ENCODE results near the gene RIC3. TPM values are rescaled to one million over a fixed set of nuclear protein-coding genes. Genes with fewer than 3 reads are reported as not detected.

Gene RIC3
- total RNA-seq, 4 donors from 2014 or later: 3.3 to 43.0 (median 12.5) TPM

- TF ChIP-seq, protein P1, sequence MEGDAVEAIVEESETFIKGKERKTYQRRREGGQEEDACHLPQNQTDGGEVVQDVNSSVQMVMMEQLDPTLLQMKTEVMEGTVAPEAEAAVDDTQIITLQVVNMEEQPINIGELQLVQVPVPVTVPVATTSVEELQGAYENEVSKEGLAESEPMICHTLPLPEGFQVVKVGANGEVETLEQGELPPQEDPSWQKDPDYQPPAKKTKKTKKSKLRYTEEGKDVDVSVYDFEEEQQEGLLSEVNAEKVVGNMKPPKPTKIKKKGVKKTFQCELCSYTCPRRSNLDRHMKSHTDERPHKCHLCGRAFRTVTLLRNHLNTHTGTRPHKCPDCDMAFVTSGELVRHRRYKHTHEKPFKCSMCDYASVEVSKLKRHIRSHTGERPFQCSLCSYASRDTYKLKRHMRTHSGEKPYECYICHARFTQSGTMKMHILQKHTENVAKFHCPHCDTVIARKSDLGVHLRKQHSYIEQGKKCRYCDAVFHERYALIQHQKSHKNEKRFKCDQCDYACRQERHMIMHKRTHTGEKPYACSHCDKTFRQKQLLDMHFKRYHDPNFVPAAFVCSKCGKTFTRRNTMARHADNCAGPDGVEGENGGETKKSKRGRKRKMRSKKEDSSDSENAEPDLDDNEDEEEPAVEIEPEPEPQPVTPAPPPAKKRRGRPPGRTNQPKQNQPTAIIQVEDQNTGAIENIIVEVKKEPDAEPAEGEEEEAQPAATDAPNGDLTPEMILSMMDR (IDR thresholded peaks at IDR 0.05): no peak
- TF ChIP-seq POLR2AphosphoS5 (IDR thresholded peaks at IDR 0.05): no peak
- no peak for TF ChIP-seq EP300 (IDR thresholded peaks at IDR 0.05; ENCODE audit: low read depth)
- TF ChIP-seq POLR2A (IDR thresholded peaks at IDR 0.05): no peak
- Histone ChIP-seq H3K9me3 (no peaks in the 10 kb centered on the region), H3K4me3 (no peak overlapping the region), H3K27ac (no peak overlapping the region), H3K27me3 (peaks cover 6% of the 10 kb centered on the region), H3K4me1 (no peaks in the 10 kb centered on the region), H3K36me3 (no peaks in the 10 kb centered on the region)
- intact Hi-C loops (cut with DNase I; ENCODE audit: low total_unique reads): no loop called here
- in situ Hi-C loops (cut with MboI; ENCODE audit: low pct_ligation_motif_present in 1 of 4, low pct_unique_long_range_greater_than_20kb in 1 of 4, low sequenced_read_pairs in 3 of 4): no loop called here
- 60 to 96% methylated on average over 1 to 2 of the region's 2 CpGs for WGBS, 2 donors (ENCODE audit: low coverage in 1 of 2)
- DNase-seq: no peak
Measured at GRCh38 chr11:8186429-8186828, 17.6 kb upstream of the RIC3 start.

- H3K4me3 ChIP-seq: no peak overlapping the region
- H3K36me3 ChIP-seq: no peaks in the 10 kb centered on the region
- intact Hi-C loops (cut with DNase I; ENCODE audit: low total_unique reads): no loop called here
- H3K27ac ChIP-seq: no peak overlapping the region
- TF ChIP-seq EP300 (IDR thresholded peaks at IDR 0.05; ENCODE audit: low read depth): no peak
- TF ChIP-seq POLR2A (IDR thresholded peaks at IDR 0.05): no peak
- TF ChIP-seq, protein P1 (IDR thresholded peaks at IDR 0.05): no peak
- TF ChIP-seq POLR2AphosphoS5 (IDR thresholded peaks at IDR 0.05): no peak
- in situ Hi-C loops (cut with MboI; ENCODE audit: low pct_ligation_motif_present in 1 of 4, low pct_unique_long_range_greater_than_20kb in 1 of 4, low sequenced_read_pairs in 3 of 4): no loop called here
- DNase-seq: no peak
- WGBS, 2 donors (ENCODE audit: low coverage in 1 of 2): 72% methylated on average over 5 of the region's 5 CpGs
- H3K27me3 ChIP-seq: peaks cover 6% of the 10 kb centered on the region
- H3K4me1 ChIP-seq: no peaks in the 10 kb centered on the region
- H3K9me3 ChIP-seq: no peaks in the 10 kb centered on the region
Measured at GRCh38 chr11:8183111-8183510, 14.3 kb upstream of the RIC3 start.

GRCh38 chr11:8180469-8180868 lies 11.6 kb upstream of the RIC3 start:
- no peaks in the 10 kb centered on the region for H3K27me3 ChIP-seq
- no peaks in the 10 kb centered on the region for H3K36me3 ChIP-seq
- no peak overlapping the region for H3K4me3 ChIP-seq
- WGBS, 2 donors (ENCODE audit: low coverage in 1 of 2): 67 to 86% methylated on average over 1 to 4 of the region's 4 CpGs
- no peaks in the 10 kb centered on the region for H3K4me1 ChIP-seq
- in situ Hi-C loops (cut with MboI; ENCODE audit: low pct_ligation_motif_present in 1 of 4, low pct_unique_long_range_greater_than_20kb in 1 of 4, low sequenced_read_pairs in 3 of 4): no loop called here
- intact Hi-C loops (cut with DNase I; ENCODE audit: low total_unique reads): no loop called here
- DNase-seq: no peak
- H3K27ac ChIP-seq: no peak overlapping the region
- H3K9me3 ChIP-seq: no peaks in the 10 kb centered on the region
- TF ChIP-seq POLR2A (IDR thresholded peaks at IDR 0.05) (no peak), EP300 (IDR thresholded peaks at IDR 0.05; ENCODE audit: low read depth) (no peak), POLR2AphosphoS5 (IDR thresholded peaks at IDR 0.05) (no peak)
- TF ChIP-seq, protein P1 (IDR thresholded peaks at IDR 0.05): no peak

DNA sequence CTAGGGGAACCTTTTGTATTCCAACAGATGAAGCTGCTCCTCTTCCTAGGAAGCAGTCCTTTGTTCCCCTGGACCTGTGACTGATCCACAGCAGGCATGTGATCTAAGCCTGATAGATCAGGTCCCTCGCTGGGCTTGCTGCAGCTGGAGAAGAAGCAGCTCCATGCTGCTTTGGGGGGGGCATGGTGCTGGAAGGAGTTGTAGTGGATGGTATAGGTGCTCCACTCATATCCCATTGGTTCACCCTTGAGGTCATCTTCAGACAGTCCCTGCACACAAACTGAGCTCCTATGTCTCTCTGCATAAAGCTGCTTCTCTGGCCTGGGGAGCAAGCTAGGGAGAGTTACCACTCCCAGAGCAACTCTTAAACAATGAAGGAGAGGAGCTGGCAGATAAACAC lies 9.5 kb upstream of the RIC3 start:
- TF ChIP-seq EP300 (IDR thresholded peaks at IDR 0.05; ENCODE audit: low read depth): no peak
- TF ChIP-seq POLR2A (IDR thresholded peaks at IDR 0.05): no peak
- no peak for TF ChIP-seq POLR2AphosphoS5 (IDR thresholded peaks at IDR 0.05)
- TF ChIP-seq, protein P1 (IDR thresholded peaks at IDR 0.05): no peak
- Histone ChIP-seq H3K36me3 (no peaks in the 10 kb centered on the region), H3K4me1 (no peaks in the 10 kb centered on the region), H3K27ac (no peak overlapping the region), H3K27me3 (no peaks in the 10 kb centered on the region), H3K4me3 (no peak overlapping the region), H3K9me3 (no peaks in the 10 kb centered on the region)
- no peak for DNase-seq
- in situ Hi-C loops (cut with MboI; ENCODE audit: low pct_ligation_motif_present in 1 of 4, low pct_unique_long_range_greater_than_20kb in 1 of 4, low sequenced_read_pairs in 3 of 4) (no loop called here), intact Hi-C loops (cut with DNase I; ENCODE audit: low total_unique reads) (no loop called here)
- 86% methylated on average over 1 of the region's 1 CpG; no CpG with 5 or more reads in 1 of the 2 donors for WGBS, 2 donors (ENCODE audit: low coverage in 1 of 2)
